Stimulated activated CD8-positive, alpha-beta memory T cell treated with anti-CD3 and anti-CD28 coated beads, Interleukin-15, amount 100 ng/mL, for 24 hours (primary cell): ENCODE data around the gene MCEMP1.

ENCODE experiments used
- DNase-seq: peaks from one replicate; pipeline ENCODE4 v3.0.0-alpha.2; 2020; ENCODE audit warnings: low read depth

MCEMP1 gene

GRCh38 chr19:7676854-7677253, at the start of gene MCEMP1:
TSS of gene MCEMP1 (plus strand) at chr19:7677090. CDS start at chr19:7677121, 31 bp downstream.
- DNase-seq: no peak

DNA sequence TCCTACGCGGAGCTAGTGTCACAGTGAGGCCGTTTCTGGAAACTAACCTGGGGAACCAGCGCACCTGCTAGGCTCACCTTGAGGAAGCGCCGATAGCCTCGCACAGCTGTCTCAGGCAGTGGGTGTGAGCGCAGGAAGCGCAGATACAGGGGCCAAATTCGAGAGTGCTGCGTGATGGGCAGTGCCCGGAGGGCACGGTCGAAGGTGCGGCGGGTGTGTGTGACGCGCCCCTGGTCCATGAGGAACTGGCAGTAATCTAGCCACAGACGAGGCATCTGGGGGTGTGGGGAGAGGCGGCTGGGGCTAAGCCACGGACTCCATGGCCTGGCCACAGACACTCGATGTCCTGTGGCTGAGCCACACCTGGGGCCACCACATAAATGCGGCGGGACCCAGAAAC, 49.7 kb upstream of the MCEMP1 start:
- no peak for DNase-seq

DNA sequence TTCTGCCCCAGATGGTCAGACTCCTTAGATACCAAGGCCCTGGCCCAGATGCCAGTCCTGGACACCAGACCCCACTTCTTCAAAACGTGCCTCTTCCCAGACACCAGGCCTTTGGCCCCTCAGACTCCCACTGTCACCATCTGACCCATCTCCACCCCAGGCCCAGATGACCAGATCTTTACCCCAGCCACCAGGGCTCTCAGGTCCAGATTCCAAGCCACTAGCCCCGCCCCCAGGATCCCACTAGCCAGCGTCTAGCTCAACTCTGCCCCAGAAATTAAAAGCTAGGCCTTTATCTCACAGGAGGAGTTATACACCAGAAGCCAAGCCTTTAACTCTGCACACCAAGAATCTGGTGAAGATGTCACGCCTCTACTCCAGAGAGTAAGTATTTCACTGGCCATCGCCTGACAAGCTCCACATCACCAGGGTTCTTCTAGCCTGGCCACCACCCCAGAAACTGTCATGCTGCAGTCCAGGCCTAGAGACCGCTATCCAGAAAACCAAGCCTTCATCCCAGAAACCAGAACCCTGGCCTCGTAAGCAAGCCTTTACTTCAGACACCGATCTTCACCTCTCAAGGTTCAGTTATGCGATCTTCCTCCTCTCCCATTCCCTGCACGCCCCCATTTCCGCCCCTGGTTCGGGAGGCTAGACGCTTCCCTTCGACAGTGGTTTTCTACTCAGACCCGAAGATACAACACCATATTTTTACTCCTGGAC, 48.1 kb upstream of the MCEMP1 start:
- DNase-seq: no peak

DNA sequence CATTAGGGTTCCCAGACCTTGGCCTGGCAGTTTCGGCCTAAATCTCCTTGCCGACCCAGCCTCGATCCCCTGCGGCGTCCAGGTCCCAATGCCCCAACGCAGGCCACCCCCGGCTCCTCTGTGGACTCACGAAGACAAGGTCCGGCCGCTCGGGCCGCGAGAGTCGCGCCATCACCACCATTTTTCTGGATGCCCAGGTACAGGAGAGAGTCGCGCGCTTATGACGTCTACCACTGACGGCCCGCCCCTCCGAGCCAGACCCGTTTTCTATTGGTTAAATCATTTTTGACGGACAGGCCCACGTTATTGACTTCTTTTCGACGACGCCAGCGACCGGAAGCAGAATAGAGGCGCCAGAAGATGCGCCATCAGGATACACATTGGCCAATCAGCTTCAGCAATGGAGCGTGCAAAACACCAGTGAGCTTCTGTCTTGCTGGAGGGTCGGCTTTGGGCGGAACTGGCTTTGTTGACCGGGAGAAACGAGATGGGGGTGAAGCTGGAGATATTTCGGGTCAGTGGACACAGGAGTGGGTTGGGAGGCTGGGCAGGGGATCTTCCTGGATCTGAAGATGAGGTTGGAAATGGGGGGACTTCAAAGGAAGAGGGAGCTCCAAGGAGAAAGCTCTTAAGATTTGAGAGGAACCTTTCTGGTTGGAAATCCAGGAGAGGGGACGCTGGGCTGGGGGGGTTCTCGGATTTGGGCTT, 47.4 kb upstream of the MCEMP1 start, which contains the start of the genes PET100 and XAB2:
Gene PET100 (plus strand): TSS at position 447 of the 708 bp plus-strand sequence. CDS start 41 bp downstream, at position 488.
Gene XAB2 (minus strand): TSS at position 199 of the 708 bp plus-strand sequence. CDS start 18 bp downstream, at position 181.
- peak; percentile 87 for DNase-seq

- no peak for DNase-seq
Measured at GRCh38 chr19:7631577-7631976, 45.3 kb upstream of the MCEMP1 start.

DNA sequence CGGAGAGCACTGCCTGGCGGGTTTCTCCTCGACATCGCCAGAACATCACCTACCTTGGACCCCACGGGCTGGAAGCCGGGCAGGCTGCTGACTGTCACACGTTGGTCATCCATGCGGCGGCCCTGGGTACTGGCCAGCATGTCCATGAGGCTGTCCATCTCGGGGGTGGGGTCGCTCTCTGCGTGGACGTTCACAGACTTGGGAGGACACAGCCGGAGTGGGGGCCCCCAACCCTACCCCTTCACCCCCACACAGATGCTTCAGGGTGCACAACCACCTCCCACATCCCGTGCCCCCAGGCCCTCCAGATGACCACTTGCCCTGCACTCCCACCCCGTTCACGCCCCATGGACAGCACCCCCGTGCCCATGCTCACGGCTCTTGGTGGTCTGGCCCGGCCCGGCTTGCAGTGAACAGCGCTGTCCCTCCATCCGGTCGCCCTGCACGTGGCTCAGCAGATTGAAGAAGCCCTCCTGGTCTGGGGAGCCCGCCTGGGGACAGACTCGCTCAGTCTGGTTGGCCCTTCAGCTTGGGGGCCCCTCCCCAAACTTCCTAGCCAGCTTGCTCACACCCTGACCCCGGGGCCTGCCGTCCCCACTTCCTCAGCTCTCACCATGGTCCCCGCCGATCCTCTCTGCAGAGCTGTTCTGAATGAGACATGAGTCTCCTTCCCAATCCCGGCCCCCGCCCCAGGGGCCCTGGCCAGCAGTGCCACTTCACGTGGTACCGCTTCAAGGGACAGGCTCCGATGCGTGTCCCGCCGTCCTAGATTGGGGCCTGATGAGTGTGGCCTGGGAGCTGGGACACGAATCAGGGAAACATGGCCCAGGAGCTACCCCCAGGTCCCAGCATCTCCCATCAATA, 44.3 kb upstream of the MCEMP1 start:
- no peak for DNase-seq

DNA sequence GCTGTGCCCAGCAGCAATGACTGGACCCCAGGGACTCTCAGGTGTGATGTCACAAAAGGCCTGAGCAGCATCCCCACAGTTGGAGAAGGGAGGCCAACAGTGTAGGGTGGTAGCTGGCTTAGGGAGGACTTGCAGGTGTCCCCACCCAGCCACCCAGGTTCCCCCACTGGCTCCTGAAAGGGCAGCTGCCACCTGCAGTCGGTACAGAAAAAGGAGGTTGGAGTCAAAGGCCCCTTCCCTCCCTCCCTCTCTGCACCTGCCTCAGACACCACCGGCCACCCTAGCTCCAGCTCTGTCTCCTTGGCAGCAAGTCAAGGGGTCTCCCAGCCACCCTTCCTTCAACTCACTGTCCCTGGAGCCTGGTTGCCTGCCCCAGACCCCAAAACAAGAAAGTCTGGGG, 43.2 kb upstream of the MCEMP1 start, which contains the start of gene PCP2:
Gene PCP2 (minus strand): TSS at position 22 of the 400 bp plus-strand sequence. CDS start 262 bp downstream, outside the sequence.
- DNase-seq: no peak

DNA sequence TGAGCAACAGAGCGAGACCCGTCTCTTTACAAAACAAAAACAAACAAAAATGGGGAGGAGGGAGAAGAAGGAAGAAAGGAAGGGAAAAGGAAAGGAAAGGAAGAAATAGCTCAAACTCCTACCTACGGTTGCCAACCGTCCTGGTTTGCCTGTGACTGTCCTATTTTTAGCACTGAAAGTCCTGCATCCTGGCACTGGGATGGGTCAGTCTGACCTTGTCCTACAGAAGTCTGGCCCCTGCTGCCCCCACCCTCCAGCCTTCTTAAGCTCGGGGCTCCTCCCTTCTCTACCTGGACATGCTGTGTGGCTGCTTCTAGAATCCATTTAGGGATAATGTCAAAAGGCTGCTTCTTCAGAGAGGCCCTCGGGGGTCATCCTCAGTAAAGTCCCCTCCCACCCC, 41.2 kb upstream of the MCEMP1 start:
- no peak for DNase-seq

- DNase-seq: no peak
Measured at GRCh38 chr19:7636317-7636690, 40.6 kb upstream of the MCEMP1 start.

DNA sequence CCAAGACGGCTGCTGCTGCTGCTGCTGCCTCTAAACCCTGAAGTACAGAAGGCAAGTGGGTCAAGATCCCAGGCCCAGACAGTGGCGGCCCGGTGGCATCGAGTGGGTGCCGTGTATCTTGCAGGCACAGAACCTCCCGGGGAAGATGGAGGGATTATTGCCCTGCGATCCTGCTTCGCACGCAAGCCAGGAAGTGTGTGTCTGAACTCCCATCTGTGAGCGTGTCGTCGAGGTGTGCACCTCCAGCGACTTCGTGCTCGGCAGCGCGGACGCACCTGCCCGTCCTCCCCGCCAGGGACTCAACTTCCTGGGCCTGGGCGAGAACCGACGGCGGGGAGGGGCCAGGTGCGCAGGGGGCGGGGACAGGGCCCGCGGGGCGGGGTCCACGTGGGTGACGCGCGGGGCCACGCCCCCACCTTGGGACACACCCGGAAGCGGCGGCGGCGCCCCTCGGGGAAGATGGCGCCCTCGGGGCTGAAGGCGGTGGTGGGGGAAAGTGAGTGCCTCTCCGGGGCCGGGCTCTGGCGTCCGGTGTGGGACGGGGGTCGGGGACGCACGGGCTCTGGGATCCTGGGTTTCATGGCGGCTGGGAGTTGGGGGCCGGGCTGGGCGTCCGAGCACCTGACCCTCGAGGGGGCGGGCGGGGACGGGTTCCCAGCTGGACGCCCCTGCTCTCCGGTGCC, 40.1 kb upstream of the MCEMP1 start, which contains the start of gene STXBP2:
Gene STXBP2 (plus strand): TSS at position 420 of the 683 bp plus-strand sequence. CDS start 40 bp downstream, at position 460.
- peak; percentile 92 for DNase-seq

GRCh38 chr19:7637374-7638256, 39.3 kb upstream of the MCEMP1 start:
- DNase-seq: no peak

DNA sequence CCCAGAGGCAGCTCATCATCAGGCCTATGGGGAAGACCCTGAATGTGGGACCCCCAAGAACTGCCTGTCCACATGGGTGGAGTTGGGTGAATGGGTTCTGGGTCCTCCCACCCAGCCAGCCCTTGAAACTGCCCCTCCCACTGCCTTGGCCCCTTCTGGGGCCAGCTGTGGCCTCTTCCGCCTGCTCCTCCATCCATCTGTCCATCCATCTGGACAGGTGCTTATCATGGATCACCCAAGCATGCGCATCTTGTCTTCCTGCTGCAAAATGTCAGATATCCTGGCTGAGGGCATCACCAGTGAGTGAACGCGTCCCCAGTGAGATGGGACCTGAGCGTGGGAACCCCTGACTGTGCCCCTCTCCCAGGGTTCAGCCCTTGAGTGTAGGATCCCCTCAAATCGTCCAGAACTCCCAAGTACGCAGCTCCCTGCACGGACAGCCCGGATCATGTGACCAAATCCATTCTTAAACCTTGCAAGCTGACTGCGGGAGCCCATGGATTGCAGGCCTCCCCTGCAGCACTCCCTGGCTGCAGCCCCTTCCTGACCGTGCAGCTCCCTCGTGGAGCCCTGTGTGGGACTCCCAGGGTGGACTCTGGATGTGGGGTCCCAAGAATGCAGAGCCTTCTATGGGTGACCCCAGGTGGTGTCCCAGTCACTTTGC, 38.0 kb upstream of the MCEMP1 start:
- no peak for DNase-seq

GRCh38 chr19:7639863-7640348, 37.0 kb upstream of the MCEMP1 start:
- no peak for DNase-seq

- no peak for DNase-seq
Measured at GRCh38 chr19:7640803-7641202, 36.1 kb upstream of the MCEMP1 start.

DNA sequence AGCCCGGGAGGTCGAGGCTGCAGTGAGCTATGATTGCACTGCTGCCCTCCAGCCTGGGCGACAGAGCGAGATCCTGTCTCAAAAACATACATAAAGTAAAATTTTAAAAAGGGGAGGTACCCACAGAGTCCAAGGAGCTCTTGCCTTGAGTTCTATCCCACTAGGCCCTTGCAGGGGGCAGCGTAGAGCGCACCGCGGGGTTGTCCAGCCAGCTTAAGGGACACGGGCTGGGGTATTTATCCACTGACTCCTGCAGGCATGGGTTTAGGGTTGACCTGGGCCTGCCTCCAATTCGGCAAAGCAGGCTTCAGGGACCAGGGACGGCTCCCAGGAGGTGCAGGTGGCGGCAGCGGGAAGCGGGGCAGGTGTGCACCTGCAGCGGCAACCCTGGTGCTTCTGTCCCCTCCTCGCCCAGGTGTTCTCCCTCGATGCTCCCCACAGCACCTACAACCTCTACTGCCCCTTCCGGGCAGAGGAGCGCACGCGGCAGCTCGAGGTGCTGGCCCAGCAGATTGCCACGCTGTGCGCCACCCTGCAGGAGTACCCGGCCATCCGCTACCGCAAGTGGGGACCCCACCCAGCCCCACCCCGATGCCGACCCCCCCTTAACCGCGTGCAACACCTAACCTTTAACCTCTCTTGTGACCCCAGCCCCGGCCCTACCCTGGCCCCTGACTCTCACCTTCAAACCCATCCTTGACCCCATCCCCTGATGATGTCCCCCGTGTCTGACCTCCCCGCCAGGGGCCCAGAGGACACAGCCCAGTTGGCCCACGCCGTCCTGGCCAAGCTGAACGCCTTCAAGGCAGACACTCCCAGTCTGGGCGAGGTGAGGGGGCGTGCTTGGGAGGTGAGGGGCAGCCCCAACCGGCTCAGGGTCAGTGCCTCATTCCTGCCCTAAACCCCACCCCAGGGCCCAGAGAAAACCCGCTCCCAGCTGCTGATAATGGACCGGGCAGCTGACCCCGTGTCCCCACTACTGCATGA, 35.3 kb upstream of the MCEMP1 start:
- DNase-seq: no peak

DNA sequence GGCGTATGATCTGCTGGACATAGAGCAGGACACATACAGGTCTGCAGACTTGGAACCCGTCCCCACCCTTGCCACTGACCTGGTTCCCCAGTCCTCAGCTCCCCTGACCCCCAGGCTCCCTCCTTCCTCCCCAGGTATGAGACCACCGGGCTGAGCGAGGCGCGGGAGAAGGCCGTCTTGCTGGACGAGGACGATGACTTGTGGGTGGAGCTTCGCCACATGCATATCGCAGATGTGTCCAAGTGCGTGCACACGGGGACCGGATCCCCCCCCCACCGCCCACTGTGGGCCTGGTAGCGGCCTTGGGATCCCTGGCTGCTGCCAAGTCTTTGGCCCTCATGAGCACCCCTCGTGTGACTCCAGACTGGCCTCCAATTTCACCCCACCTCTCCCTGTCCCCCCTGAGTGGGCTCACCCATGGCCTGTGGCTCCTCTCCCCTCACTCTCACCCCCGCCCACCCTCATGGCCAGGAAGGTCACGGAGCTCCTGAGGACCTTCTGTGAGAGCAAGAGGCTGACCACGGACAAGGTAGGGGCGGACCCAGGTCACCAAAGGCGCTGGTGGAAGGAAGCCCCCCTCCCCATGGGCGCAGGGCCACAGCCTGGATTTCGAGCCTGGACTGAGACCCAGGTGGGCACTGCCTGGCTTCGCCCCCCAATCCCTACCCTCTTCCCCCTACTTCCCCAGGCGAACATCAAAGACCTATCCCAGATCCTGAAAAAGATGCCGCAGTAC, 34.4 kb upstream of the MCEMP1 start:
- DNase-seq: no peak

DNA sequence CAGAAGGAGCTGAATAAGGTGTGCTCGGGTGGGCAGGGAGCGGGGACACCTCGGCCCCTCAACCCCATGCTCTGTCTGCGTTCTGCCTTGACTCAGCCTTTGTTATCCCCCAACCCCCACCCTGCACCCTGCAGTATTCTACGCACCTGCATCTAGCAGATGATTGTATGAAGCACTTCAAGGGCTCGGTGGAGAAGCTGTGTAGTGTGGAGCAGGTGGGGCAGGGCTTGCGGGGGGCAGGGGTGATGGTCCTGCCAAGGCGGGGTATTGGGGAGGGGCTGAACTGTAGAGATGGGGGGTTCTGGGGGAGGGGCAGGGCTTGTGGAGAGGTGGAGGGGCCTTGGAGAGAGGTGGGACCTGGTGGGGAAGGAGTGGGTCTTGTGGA, 33.9 kb upstream of the MCEMP1 start:
- DNase-seq: no peak
